ENCODE data around the gene KRTAP5-6.

DNA sequence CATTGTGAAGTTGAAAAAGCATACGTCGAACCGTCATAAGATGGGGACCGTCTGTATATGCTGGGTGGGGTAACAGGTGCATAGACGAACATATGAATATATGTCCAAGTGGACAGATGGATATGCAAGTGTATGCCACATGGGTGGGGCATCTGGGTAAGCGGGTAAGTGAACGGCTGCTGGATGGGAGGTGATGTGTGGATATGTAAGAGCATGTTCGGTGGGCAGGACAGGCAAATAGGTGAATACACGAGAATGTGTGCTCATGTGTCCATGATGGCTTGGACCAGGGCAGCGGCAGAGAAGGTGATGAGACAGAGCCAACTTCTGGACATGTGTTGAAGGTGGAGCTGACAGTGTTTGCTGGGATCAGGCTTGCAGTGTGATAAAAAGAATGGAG, 41.4 kb downstream of the KRTAP5-6 start:
- TF ChIP-seq EP300 (IDR thresholded peaks at IDR 0.05), result no peak
- no peak for TF ChIP-seq CTCF (IDR thresholded peaks at IDR 0.05)
- no peak for TF ChIP-seq HDAC2 (IDR thresholded peaks at IDR 0.05)
- no peak for TF ChIP-seq MYC (IDR thresholded peaks at IDR 0.05; ENCODE audit: borderline replicate concordance, low read length)

Data from A549 (cell line).